GM21529 (cell line): ENCODE measurements around the gene SERPINA3.

Experiments
- ATAC-seq: cut with Tn5 transposase; IDR thresholded peaks from one replicate; pipeline ENCODE4 v1.9.1; 2021; ENCODE audit not compliant: unreplicated experiment

Gene SERPINA3

DNA sequence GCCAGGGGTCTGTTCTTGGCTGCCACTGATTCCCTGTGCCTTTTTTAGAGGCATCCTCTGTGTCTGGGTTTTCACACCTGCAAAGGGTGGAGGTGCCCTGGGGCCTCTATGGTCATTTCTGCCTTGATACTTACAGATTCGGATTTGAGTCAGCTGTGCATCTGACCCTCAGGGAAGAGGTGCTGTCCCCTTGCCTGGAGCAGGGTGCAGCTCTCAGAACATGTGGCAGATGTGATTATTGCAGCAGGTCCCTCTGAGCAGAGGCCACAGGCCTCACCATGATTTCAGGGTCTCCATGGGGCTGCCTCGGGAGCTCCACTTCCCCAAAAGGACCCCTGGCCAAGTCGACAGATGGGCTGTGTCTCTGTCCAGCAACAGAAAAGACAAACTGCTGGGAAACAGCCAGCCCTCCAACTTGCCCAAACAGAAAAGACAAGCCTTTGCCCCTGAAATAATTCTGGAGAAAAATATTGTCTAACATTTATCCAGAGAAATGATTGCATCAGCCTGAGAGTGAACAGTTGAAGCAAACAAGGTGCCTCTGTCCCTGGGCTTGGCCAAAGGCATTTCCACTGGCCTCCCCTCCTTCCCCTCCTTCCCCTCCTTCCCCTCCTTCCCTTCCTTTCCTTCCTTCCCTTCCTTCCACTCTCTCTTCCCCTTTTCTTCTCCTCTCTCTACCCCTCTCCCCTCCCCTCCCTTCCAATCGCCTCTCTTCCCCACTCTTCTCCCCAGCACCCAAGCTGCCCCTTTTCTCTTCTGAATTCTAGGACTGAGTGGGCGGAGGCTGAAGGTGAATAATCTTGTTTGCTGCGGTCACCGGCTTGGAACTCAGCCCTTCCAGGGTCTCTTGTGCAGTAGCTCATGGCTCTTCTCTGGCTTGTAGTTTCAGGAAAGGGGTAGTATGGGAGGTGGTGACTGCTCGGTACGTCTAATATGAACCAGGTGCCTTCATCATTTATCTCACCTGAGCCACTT, 676 bp downstream of the SERPINA3 start:
- no peak for ATAC-seq

DNA sequence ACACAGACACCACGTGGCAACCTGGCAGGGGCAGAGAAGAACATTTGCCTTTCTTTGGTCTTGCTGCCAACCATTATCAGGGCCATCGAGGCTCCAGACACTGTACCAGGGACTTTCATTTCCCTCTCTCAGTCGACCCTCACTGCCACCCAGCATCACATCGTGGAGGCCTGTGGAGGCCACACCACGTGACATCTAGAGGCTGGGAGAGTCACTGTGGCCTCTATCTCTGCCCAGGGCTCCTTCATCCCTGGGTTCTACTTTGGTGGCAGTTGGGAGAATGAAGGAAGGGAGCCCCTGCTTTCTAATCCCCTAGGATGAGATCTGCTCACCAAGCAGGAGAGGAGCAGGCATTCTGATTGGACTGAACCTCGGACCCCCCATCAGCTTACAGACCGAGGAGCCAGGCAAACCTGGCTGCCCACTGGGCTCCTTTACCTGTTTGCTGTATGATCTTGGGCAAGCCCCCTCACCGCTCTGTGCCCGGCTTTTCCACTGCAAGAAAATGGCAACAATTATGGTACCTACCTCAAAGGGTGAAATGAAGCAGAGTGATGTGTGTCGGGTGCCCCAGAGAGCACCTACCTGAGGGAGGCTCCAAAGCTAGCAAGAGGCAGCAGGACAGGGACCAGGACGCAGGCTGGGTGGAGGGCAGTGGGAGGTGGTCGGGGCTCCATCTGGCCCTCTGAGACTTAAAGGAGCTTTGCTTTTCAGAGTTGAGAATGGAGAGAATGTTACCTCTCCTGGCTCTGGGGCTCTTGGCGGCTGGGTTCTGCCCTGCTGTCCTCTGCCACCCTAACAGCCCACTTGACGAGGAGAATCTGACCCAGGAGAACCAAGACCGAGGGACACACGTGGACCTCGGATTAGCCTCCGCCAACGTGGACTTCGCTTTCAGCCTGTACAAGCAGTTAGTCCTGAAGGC, 1.8 kb downstream of the SERPINA3 start:
- no peak for ATAC-seq

DNA sequence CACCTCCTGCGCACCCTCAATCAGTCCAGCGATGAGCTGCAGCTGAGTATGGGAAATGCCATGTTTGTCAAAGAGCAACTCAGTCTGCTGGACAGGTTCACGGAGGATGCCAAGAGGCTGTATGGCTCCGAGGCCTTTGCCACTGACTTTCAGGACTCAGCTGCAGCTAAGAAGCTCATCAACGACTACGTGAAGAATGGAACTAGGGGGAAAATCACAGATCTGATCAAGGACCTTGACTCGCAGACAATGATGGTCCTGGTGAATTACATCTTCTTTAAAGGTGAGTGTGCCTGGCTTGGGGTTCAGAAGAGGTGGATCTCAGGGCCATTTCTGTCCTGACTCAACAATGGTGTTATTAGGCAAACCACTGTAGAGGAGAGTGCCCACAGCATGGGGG, 2.6 kb downstream of the SERPINA3 start:
- ATAC-seq, result no peak

DNA sequence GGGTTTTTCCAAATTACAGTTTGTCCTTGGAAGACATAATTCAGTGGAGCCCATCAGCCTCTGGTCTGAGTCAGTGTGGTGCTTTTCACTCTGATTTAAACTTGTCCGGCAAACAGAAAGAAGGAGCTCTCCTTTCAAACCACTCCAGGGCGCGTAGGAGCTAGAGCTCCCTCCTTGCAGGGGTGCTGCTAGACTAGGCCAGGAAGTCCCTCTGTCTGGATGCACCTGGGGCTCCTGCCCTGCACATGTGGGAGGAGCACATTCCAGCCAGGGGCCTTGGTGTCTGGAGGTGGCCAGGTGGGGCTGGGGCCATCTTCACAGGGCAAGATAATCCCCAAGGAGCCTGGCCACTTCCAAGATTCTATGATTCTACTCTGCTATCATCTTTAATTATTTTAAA, 3.1 kb downstream of the SERPINA3 start:
- ATAC-seq, result no peak

DNA sequence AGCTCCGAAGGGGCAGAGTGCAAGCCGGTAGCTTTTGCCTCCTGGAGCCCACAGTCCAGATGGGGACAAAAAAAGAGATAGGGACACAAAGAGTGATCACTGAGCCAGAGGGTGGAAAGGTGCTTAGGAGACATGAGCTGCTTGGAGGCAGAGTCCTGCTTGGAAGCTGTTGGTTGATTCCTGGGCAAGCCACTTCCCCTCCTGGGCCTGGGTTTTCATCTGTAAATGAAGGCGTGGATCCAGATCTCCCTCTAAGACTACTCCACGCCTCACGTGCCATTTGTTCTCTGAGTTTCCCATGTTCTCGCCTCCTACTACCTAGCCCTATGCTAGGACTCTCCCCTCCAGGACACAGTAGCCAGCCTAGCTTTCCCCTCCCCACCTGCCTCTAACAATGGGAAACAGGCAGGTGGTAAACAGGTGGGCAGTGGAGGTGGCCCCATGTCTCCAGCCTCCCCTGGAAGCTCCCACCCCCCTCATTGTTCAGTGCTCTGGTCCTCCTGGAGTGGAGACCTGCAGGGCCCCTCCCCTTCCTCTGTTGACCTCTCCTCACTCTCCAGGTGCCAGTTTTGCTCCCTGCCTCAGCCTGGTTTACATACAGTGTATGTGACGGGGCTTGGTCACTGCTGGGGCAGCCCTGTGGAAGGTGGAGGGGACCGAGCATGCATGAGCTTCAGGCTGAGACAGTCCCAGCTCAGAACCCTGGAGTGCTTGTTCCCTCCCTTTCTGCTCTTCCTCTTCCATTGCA, 3.8 kb downstream of the SERPINA3 start:
- no peak for ATAC-seq

DNA sequence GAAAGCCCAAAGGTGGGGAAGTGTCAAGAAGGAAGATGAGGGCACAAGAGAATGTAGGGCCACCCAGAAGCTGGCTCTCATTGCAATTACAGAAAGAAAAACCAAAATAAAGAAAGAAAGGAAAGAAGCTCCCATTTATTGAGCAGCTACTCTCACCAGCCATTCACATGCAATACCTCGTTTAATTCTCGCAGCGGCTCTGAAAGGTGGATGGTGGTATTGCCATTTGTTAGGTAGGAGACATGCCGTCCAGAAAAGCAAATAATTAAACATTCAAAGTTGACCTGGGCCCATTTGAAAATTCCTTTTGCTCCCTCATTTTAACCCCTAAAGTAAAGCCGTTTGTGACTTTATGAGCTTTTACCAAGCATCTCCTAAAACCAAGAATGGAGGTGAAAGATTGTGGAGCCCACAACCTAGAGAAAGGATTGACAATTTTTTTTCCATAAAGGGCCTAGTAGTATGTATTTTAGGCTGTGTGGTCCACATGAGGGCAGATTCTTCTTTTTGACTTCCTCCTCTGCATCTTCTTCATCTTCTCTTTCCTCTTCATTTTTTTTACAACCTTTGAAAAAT, 5.3 kb downstream of the SERPINA3 start:
- ATAC-seq, result no peak

DNA sequence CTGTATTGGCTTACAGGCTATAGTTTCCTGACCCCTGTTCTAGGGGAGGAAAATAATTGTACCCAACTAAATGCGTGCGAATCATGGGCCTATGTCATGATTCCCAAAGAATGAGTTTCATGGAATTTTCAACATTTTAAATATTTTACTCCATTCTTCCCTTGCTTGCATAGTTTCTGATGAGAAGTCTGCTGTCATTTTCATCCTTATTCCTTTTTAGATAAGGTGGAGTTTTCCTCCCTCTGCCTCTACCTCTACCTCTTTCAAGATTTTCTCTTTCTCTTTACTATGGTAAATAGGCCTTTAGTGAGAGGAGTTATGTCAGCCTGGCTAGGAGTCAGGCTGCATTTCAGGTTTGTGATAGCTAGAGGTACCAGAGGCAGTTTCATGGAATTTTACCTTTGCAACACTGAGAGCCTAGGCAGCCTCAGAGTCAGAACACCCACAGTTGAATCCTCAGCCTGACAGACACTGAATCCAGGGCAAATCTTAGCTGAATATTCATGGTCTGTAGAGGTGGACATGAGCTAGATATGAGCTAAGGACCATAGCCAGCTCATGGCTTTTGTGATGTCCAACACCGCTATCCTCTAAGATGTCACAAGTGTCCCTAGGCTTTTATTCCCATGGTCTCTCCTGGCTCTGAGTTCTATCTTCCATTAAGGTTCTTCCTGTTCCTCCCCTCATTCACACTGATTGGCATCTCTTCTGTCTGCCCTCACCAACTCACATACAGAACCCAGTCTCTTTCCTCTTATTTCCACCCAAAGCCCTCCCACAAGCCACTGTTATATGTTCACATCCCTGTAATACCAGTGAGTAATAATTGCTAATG, 6.0 kb downstream of the SERPINA3 start:
- ATAC-seq, result no peak

DNA sequence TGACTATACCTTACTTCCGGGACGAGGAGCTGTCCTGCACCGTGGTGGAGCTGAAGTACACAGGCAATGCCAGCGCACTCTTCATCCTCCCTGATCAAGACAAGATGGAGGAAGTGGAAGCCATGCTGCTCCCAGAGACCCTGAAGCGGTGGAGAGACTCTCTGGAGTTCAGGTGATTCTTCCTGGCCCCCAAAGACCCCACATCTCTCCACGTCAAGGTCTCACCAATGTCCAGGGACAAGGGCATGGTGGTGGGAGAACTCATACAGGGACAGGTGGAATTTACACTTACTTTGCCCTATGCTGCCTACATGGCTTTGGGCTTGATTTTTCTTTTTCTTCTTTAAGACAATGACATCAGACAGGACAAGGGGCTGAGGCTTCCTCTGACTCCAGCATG, 7.1 kb downstream of the SERPINA3 start:
- ATAC-seq, result no peak

DNA sequence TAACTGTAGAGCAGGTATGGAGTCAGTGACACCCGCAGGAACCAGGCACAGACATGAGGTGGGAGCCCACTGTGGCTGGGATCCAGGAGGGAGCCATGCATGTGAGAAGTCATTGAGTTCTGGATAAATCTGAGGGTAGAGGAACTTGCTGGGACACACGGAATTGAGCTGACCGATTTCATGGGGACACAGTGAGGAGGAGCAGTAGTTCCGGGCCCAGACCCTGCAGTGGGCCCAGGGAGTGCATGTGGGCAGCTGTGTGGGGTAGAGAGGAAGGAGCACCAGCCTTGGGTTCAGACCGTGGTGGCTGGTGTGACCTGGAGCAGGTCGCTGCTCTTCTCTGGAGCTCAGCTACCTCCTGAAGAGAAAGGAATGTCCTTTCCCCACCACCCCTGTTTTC, 8.4 kb downstream of the SERPINA3 start:
- ATAC-seq, result no peak

DNA sequence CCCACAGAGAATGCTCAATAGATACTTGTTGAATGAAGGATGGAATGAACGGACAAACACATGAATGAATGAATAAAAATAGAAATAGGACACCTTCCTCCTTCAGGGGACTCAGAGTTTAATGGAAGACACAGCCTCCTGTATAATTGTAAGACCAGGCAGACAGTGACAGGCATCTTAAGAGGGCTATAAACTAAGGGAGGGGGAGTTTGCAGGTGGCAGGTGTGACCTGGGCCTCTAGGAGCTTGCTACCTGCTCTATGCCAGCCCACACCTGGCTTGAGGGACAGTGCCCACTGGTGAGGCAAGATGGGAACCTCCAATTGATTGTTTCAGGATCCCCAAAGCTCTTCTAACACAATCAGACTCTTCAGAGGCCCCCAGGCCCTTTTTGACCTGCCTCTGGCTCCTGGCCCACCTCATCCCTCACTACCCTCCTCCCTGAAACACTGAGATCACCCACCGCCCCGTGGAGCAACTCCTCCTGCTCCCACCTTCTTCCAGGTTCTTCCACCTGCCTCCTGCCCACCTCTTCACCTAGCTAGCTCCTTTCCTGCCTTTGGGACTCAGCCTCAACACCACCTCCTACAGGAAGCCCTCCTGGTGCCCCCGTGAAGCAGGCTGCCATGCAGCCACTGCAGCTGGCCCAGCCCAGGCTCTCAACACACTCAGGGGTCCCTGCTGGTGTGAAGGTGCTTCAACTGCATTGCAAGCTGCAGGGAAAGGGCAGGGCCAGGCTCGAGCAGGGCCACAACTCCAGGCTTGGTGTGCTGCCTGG, 9.4 kb downstream of the SERPINA3 start:
- ATAC-seq, result no peak

DNA sequence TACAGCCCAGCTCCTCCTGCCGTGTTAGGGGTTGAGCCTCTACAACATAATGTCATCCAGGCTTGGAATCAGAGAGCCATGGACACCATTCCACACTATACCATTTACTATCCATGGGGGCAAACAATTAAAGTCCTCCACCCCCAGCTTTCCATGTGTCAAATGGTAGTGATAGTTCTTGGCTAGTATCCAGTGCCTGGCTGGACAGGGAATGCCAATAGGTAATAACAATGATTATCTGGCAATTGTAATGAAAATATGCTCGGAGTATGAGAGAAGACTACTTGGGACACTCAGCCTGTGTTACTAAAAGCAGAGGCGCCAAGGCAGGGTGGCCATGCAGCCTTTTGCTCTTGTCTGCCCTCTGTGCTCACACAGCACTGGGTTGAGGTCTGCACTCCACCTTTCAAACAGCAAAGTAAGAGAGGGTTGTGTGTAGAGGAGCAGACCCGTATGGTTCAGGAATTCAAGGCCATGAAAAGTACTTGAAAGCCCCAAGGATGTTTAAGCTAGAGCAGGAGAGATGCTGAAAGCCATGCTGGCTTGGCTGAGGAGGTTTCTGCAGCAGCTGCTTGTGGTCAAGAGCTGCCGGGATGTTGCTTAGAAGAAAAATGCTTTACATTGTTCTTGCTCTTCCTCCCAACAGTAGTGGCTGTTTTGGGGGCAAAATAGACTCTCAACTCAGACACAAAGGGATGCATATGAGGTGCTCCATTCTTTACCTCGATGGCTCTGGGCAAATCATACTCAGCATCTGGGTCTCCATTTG, 10.6 kb downstream of the SERPINA3 start:
- no peak for ATAC-seq

DNA sequence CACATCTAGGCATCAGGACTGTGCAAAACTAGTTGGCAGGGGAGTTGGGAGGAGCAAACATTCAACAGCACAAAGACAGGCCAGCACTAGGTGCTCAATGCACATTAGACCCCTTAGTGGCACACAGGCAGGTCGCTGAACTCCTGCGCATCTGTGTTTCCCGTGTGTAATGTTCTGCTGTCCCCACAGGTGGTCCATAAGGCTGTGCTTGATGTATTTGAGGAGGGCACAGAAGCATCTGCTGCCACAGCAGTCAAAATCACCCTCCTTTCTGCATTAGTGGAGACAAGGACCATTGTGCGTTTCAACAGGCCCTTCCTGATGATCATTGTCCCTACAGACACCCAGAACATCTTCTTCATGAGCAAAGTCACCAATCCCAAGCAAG, 11.2 kb downstream of the SERPINA3 start:
- ATAC-seq, result no peak

DNA sequence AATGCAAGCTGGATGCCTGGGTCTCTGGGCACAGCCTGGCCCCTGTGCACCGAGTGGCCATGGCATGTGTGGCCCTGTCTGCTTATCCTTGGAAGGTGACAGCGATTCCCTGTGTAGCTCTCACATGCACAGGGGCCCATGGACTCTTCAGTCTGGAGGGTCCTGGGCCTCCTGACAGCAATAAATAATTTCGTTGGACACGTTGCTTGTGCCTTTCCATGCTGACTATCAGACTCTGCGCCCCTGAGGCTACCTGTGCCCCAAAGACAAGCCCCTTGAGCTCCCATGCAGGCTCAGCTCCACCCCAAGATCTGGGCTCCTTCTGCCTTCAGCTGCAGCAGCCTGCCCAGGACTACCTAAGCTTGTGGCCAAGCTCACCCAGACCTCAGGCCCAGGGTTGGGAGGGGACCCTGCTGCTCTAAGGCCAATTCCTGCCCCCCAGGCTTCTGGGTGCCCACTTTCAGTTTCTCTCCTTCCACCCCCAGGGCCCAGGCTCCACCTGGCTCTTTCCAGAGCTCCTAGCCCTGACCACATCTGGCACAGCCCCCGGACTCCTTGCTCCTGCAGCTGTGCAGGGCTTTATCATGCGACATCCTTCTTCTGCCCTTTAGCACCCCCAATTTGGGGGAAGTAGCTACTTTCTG, 11.8 kb downstream of the SERPINA3 start:
- no peak for ATAC-seq

DNA sequence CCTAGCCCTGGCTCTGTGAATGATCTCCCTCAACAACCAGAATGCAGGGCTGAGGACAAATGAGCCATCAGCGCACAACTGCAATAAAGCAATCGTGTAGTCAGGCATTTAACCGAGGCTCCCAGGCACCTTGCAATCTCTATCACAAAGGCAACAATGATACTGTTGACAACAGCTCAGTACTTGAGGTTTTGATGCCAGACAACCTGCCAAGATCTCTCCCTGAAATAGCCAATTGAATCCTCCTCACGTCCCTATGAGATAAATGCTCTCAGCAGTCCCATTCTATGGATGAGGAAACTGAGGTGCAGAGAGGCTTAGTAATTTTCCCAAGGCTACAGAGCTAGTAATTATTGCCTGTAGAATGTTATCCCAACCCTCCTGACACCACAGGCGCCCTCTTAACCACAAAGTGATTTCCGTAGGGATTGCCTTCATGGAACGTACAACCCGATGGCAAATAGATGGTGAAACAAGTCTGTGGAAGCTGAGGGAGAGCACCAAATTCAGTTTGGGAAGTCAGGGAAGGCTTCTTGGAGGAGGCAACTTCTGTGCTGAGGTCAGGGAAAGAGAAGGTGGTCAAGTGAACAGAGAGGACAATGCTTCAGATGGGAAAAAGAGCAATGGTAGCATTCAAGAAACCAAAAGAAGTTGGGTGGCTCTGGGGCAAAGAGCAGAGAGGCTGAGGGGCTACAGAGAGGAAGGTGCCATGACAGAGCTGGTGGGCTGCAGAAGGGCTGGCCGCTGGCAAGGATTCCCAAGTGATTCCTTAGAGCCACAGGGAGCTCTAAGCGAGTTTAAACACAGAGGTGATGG, 12.6 kb downstream of the SERPINA3 start:
- ATAC-seq, result no peak

DNA sequence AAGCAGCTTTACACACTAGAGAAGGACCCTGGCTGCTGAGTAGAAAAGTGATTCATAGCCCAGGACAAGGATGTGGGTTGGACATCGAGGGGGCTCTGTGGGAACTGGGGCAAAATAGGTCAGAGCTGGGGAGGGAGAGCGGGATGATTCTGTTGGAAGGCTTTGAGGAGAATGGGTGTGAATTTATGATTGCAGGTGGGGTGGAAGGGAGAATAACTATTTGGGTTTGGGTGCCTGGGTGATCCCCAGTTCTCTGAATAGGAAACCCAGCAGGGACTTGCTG, 13.1 kb downstream of the SERPINA3 start:
- ATAC-seq, result no peak

DNA sequence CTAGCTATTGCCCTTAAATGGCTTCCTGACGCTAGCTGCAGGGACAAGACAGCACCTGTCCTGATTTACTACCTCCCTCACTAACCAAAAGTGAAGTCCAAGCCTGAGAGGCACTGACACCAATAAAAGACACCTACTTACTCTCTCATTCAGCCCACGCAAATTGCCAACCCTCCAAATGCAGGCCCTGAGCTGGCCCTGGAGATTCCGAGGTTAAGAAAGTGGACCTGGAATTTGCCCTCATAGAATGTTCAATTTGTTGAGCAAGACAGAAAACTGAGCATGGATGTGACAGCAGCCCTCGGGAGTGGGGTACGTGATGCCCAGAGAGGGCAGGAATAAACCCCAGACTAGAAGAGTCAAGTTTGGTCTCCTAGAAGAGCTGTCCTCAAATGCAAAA, 16.4 kb downstream of the SERPINA3 start:
- no peak for ATAC-seq

DNA sequence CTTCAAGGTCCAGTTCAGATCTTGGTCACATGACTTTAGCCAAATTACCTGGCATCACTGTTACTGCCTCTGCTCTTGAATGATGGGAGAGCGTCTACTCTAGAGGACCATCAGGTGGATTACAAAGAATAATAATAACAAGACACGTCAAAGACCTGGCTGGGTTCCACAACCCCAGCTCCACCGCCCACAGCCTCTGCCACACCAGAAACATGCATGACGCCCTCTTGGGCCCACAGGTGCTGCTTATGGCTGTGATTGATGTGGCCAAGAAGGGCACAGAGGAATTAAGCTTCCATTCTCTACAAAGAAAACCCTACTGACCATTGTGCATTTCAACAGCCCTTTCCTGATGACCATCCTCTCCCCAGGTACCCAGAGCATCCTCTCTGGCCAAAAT, 18.2 kb downstream of the SERPINA3 start:
- ATAC-seq, result no peak
